Loucy (cell line): ENCODE measurements around the gene AUNIP.

ENCODE experiments used
- H2AFZ ChIP-seq: fragments of 200-600 bp; sonication (generic); 2 replicates; pipeline ENCODE4 v1.6.0; 2016; ENCODE audit warnings: antibody characterized with exemption, mild to moderate bottlenecking, low read length, moderate library complexity
- H3F3A ChIP-seq: fragments of 200-600 bp; 2 replicates; pipeline ENCODE4 v1.6.0; 2016; ENCODE audit warnings: antibody characterized with exemption, low read depth, mild to moderate bottlenecking
- H3K27me3 ChIP-seq: fragments of 200-600 bp; sonication (generic); 2 replicates; pipeline ENCODE4 v1.6.1; 2014; ENCODE audit warnings: low read length, mild to moderate bottlenecking; ENCODE audit not compliant: insufficient read depth, poor library complexity, severe bottlenecking
- H3K36me3 ChIP-seq: fragments of 200-600 bp; sonication (generic); 2 replicates; pipeline ENCODE4 v1.6.1; 2016; ENCODE audit warnings: low read length; ENCODE audit not compliant: insufficient read depth
- H3K4me1 ChIP-seq: fragments of 200-600 bp; sonication (generic); 2 replicates; pipeline ENCODE4 v1.5.1; 2014; ENCODE audit warnings: low read length, mild to moderate bottlenecking; ENCODE audit not compliant: insufficient read depth, poor library complexity, severe bottlenecking
- H3K4me2 ChIP-seq: fragments of 200-600 bp; sonication (generic); 2 replicates; pipeline ENCODE4 v1.6.0; 2014; ENCODE audit warnings: antibody characterized with exemption, low read length, low read depth, mild to moderate bottlenecking; ENCODE audit not compliant: poor library complexity, severe bottlenecking
- H3K4me3 ChIP-seq: fragments of 200-600 bp; sonication (generic); 2 replicates; pipeline ENCODE4 v1.5.1; 2014; ENCODE audit warnings: low read length, mild to moderate bottlenecking, mixed read lengths; ENCODE audit not compliant: poor library complexity, severe bottlenecking
- H3K79me2 ChIP-seq: fragments of 200-600 bp; sonication (generic); 2 replicates; pipeline ENCODE4 v1.6.1; 2014; ENCODE audit warnings: low read length; ENCODE audit not compliant: insufficient read depth
- H3K9ac ChIP-seq: fragments of 200-600 bp; sonication (generic); 2 replicates; pipeline ENCODE4 v1.6.0; 2014; ENCODE audit warnings: mild to moderate bottlenecking, low read depth, low read length, moderate library complexity; ENCODE audit not compliant: poor library complexity, severe bottlenecking
- H3K9me2 ChIP-seq: fragments of 200-600 bp; sonication (generic); replicated peaks from 2 replicates; pipeline ENCODE4 v1.6.1; 2016; ENCODE audit warnings: low read depth, low read length, mixed read lengths
- H3K9me3 ChIP-seq: fragments of 200-600 bp; sonication (generic); 2 replicates; pipeline ENCODE4 v1.6.1; 2014; ENCODE audit warnings: mild to moderate bottlenecking, antibody characterized with exemption, low read length, low read depth; ENCODE audit not compliant: insufficient read depth
- H4K20me1 ChIP-seq: fragments of 200-600 bp; sonication (generic); 2 replicates; pipeline ENCODE4 v1.6.0; 2014; ENCODE audit warnings: antibody characterized with exemption, low read length, mild to moderate bottlenecking; ENCODE audit not compliant: insufficient read depth, poor library complexity, severe bottlenecking
- CTCF ChIP-seq: fragments of 200-600 bp; sonication (generic); conservative IDR thresholded peaks from 2 replicates; pipeline ENCODE4 v1.5.1; 2014; ENCODE audit warnings: mild to moderate bottlenecking, antibody characterized with exemption, low read length
- EZH2phosphoT487 ChIP-seq: fragments of 200-600 bp; IDR thresholded peaks from 2 replicates; pipeline ENCODE4 v1.6.1; 2018; ENCODE audit warnings: antibody characterized with exemption, mild to moderate bottlenecking, moderate library complexity, borderline replicate concordance

AUNIP gene

GRCh38 chr1:25814549-25815087, 44.6 kb downstream of the AUNIP start:
- no peak overlapping the region for H3K4me3 ChIP-seq
- H2AFZ ChIP-seq = 0 out of 2 replicates have a peak overlapping the region, but pooled peaks have one; percentile 51
- H3K9me2 ChIP-seq = no peaks in the 10 kb centered on the region
- H3K36me3 ChIP-seq = no peaks in the 10 kb centered on the region
- no peaks in the 10 kb centered on the region for H4K20me1 ChIP-seq
- H3K9ac ChIP-seq = no peak overlapping the region
- H3F3A ChIP-seq = no peaks in the 10 kb centered on the region
- H3K79me2 ChIP-seq = 0 out of 2 replicates have a peak, but pooled peaks cover 5% of the 10 kb centered on the region
- H3K9me3 ChIP-seq = no peaks in the 10 kb centered on the region
- H3K4me2 ChIP-seq = no peak overlapping the region
- H3K27me3 ChIP-seq = no peaks in the 10 kb centered on the region
- TF ChIP-seq CTCF (no peak), EZH2phosphoT487 (no peak)
- peaks cover 15% of the 10 kb centered on the region for H3K4me1 ChIP-seq

GRCh38 chr1:25813734-25814471, 45.4 kb downstream of the AUNIP start:
- Histone ChIP-seq H2AFZ (0 out of 2 replicates have a peak overlapping the region, but pooled peaks have one; percentile 51), H3K27me3 (no peaks in the 10 kb centered on the region), H3K4me3 (no peak overlapping the region), H3K79me2 (0 out of 2 replicates have a peak, but pooled peaks cover under 1% of the 10 kb centered on the region), H3K4me1 (peaks cover 8% of the 10 kb centered on the region), H3K9ac (no peak overlapping the region), H3K4me2 (no peak overlapping the region), H3F3A (no peaks in the 10 kb centered on the region), H3K36me3 (no peaks in the 10 kb centered on the region), H3K9me3 (no peaks in the 10 kb centered on the region), H3K9me2 (no peaks in the 10 kb centered on the region), H4K20me1 (no peaks in the 10 kb centered on the region)
- TF ChIP-seq EZH2phosphoT487 (no peak), CTCF (peak; percentile 40)

- Histone ChIP-seq H3K36me3 (no peaks in the 10 kb centered on the region), H3F3A (no peaks in the 10 kb centered on the region), H3K9ac (no peak overlapping the region), H3K4me1 (peaks cover 2% of the 10 kb centered on the region), H3K4me3 (no peak overlapping the region), H3K27me3 (no peaks in the 10 kb centered on the region), H3K4me2 (no peak overlapping the region), H3K9me3 (no peaks in the 10 kb centered on the region), H3K9me2 (no peaks in the 10 kb centered on the region), H3K79me2 (no peaks in the 10 kb centered on the region), H2AFZ (no peak overlapping the region), H4K20me1 (no peaks in the 10 kb centered on the region)
- TF ChIP-seq EZH2phosphoT487 (no peak), CTCF (no peak)
Observed at GRCh38 chr1:25813071-25813733, 46.1 kb downstream of the AUNIP start.
